Calu3 (cell line): ENCODE results near the gene TRIM75. TPM values are rescaled to one million over a fixed set of nuclear protein-coding genes. Genes with fewer than 3 reads are reported as not detected.

Experiments
- BruUV-seq: library from RNA; stranded (reverse); fragments of 400-500 nt; replicated peaks from 2 replicates; lab custom pipeline; 2021; lab: Mats Ljungman, UMichigan
- CTCF ChIA-PET: fragments of 300-600 bp; sonication (Branson Sonifier 250); formaldehyde crosslinking; loops from one replicate; lab custom pipeline; 2022; ENCODE audit warnings: antibody characterized with exemption; lab: Charles Lee
- DNase-seq: peaks from one replicate; pipeline ENCODE4 v3.0.0; 2022
- H3K27ac Mint-ChIP-seq: one replicate; pipeline ENCODE4 v1.8.0; 2022; ENCODE audit warnings: mixed read lengths; ENCODE audit not compliant: unreplicated experiment
- H3K27me3 Mint-ChIP-seq: one replicate; pipeline ENCODE4 v1.8.0; 2022; ENCODE audit warnings: mixed read lengths; ENCODE audit not compliant: unreplicated experiment
- H3K36me3 Mint-ChIP-seq: one replicate; pipeline ENCODE4 v1.8.0; 2022; ENCODE audit warnings: mild to moderate bottlenecking, moderate library complexity, mixed read lengths; ENCODE audit not compliant: insufficient read depth, unreplicated experiment
- H3K4me1 Mint-ChIP-seq: one replicate; pipeline ENCODE4 v1.8.0; 2022; ENCODE audit warnings: mild to moderate bottlenecking, low read depth, mixed read lengths; ENCODE audit not compliant: unreplicated experiment
- H3K4me3 Mint-ChIP-seq: one replicate; pipeline ENCODE4 v1.8.0; 2022; ENCODE audit warnings: mild to moderate bottlenecking, low read depth, moderate library complexity, mixed read lengths; ENCODE audit not compliant: unreplicated experiment
- H3K9me3 Mint-ChIP-seq: one replicate; pipeline ENCODE4 v1.8.0; 2022; ENCODE audit warnings: low read depth, mixed read lengths; ENCODE audit not compliant: unreplicated experiment
- intact Hi-C: fragments of 100-400 bp; cut with micrococcal nuclease; formaldehyde crosslinking; loops from one replicate; pipeline ENCODE4 v1.10.0; 2022; ENCODE audit not compliant: unreplicated experiment
- total RNA-seq: library from RNA; stranded (reverse); gene quantifications from 2 replicates; pipeline ENCODE4 v1.2.3, GENCODE V29; 2022
- TF ChIP-seq, protein P1 (sequence below): fragments of 200-600 bp; IDR thresholded peaks from one replicate; pipeline ENCODE4 v1.8.0; 2022; ENCODE audit warnings: antibody characterized with exemption; ENCODE audit not compliant: unreplicated experiment

The TRIM75 gene
- total RNA-seq, 1 experiment from 2014 or later, result not detected

DNA sequence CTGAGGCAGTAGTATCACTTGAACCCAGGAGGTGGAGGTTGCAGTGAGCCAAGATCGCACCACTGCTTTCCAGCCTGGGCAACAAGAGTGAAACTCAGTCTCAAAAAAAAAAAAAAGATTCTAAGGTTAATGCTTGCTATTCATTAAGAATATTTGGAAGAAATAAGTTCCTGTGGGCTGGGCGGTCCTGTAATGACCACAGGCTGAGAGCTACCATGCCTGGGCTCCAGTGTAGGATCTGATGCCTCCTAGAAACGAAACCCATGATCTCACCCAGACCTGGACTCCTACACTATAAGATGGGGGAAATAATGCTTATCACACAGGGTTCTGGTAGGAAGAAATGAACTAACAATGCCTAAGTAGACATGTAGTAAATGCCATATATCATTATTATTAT, 41.2 kb downstream of the TRIM75 start:
- DNase-seq, result no peak
- Mint-ChIP-seq H3K27me3 (no peaks in the 10 kb centered on the region), H3K9me3 (no peaks in the 10 kb centered on the region), H3K4me1 (no peaks in the 10 kb centered on the region), H3K36me3 (peaks cover 6% of the 10 kb centered on the region), H3K27ac (no peak overlapping the region), H3K4me3 (no peak overlapping the region)
- intact Hi-C loops, result loop anchor here (5.0 kb wide), 1 partner anchor 318 kb away; no protein-coding TSS in a partner anchor
- BruUV-seq, result no TSS peak
- TF ChIP-seq, protein P1, sequence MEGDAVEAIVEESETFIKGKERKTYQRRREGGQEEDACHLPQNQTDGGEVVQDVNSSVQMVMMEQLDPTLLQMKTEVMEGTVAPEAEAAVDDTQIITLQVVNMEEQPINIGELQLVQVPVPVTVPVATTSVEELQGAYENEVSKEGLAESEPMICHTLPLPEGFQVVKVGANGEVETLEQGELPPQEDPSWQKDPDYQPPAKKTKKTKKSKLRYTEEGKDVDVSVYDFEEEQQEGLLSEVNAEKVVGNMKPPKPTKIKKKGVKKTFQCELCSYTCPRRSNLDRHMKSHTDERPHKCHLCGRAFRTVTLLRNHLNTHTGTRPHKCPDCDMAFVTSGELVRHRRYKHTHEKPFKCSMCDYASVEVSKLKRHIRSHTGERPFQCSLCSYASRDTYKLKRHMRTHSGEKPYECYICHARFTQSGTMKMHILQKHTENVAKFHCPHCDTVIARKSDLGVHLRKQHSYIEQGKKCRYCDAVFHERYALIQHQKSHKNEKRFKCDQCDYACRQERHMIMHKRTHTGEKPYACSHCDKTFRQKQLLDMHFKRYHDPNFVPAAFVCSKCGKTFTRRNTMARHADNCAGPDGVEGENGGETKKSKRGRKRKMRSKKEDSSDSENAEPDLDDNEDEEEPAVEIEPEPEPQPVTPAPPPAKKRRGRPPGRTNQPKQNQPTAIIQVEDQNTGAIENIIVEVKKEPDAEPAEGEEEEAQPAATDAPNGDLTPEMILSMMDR, result no peak
- CTCF ChIA-PET, result no interaction called here

DNA sequence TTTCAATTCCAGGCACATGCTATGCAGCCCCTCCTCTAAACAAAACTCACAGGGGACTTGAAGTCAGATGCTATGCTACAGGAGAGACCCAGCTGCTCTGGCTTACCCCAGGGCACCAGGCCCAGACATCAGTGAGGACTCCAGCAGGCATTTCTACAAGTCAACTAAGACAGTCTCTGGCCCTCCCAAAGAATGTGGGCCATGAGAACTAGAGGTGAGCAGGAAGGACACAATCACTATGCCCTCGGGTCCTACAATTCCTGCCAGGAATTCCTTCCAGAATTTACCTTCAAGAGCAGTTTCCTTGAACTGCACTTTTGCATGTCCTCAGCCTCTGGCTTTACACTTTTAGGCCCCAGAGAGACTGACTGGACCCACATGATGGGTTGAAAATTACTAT, 41.6 kb downstream of the TRIM75 start:
- CTCF ChIA-PET, result no interaction called here
- DNase-seq, result no peak
- H3K4me1 Mint-ChIP-seq, result no peaks in the 10 kb centered on the region
- no TSS peak for BruUV-seq
- no peaks in the 10 kb centered on the region for H3K27me3 Mint-ChIP-seq
- no peaks in the 10 kb centered on the region for H3K9me3 Mint-ChIP-seq
- intact Hi-C loops, result loop anchor here (5.0 kb wide), 1 partner anchor 318 kb away; no protein-coding TSS in a partner anchor
- TF ChIP-seq, protein P1, result no peak
- no peak overlapping the region for H3K4me3 Mint-ChIP-seq
- peaks cover 6% of the 10 kb centered on the region for H3K36me3 Mint-ChIP-seq
- H3K27ac Mint-ChIP-seq, result no peak overlapping the region

DNA sequence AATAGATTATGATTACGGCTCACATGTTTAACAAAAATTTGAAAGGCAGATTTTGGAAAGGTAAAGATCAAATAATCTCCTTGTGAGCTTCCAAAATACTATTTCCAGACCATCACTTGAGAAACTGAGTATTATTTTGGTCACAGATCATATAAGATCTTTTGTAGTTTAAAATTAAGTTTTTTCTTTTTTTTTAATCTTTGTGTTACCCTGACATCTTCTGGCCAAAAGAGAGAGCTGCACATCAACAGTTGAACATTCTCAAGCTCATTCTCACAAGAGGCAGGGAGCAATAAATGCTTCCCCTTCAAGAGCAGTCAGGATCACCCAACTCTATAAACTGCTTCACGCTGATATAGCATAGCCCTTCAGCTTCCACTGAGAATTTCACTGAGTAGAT, 43.1 kb downstream of the TRIM75 start:
- H3K36me3 Mint-ChIP-seq, result peaks cover 6% of the 10 kb centered on the region
- TF ChIP-seq, protein P1, result no peak
- no peaks in the 10 kb centered on the region for H3K4me1 Mint-ChIP-seq
- CTCF ChIA-PET, result interaction anchor here (0.6 to 1.4 kb wide), 3 partner anchors 16 to 355 kb away, joined by 3 to 9 read pairs (median 5); partner anchors contain the start of gene TMEM192
- H3K9me3 Mint-ChIP-seq, result no peaks in the 10 kb centered on the region
- no peak overlapping the region for H3K4me3 Mint-ChIP-seq
- no TSS peak for BruUV-seq
- no peaks in the 10 kb centered on the region for H3K27me3 Mint-ChIP-seq
- H3K27ac Mint-ChIP-seq, result no peak overlapping the region
- DNase-seq, result no peak
- intact Hi-C loops, result loop anchor here (5.0 kb wide), 1 partner anchor 319 kb away; no protein-coding TSS in a partner anchor

DNA sequence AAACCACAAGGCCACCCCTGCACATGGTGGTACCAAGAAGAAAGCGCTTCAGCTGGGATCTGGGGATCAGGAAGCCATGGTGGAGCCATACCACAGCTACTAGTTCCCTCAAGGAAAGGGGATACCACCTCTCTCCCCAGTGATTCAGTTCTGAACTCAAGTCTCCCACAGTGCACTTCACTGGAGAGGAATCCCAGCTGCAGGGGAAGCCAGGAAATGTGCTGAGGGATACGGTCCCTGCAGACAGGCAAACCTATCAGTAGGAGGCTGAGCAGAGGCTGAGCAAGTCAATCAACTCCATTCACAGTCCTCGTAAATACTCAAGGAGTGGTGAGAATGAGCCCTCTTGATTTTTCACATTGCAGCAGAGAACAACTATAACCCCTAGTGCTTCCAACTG, 48.0 kb downstream of the TRIM75 start:
- CTCF ChIA-PET, result no interaction called here
- no peaks in the 10 kb centered on the region for H3K4me1 Mint-ChIP-seq
- no peak overlapping the region for H3K4me3 Mint-ChIP-seq
- intact Hi-C loops, result no loop called here
- TF ChIP-seq, protein P1, result no peak
- H3K36me3 Mint-ChIP-seq, result peaks cover 6% of the 10 kb centered on the region
- H3K27ac Mint-ChIP-seq, result no peak overlapping the region
- no peak for DNase-seq
- no TSS peak for BruUV-seq
- H3K27me3 Mint-ChIP-seq, result no peaks in the 10 kb centered on the region
- H3K9me3 Mint-ChIP-seq, result no peaks in the 10 kb centered on the region
